BJ (cell line): ENCODE results near the gene PHF20. TPM values are rescaled to one million over a fixed set of nuclear protein-coding genes. Genes with fewer than 3 reads are reported as not detected.

ENCODE experiments used
- CTCF ChIA-PET: fragments of 350-600 bp; formaldehyde crosslinking; extraction: SDS; loops from one replicate; lab custom pipeline; 2021; ENCODE audit warnings: antibody characterized with exemption, inconsistent platforms; lab: Yijun Ruan, JAX
- POLR2A ChIA-PET: fragments of 300-600 bp; sonication (Branson Sonifier 250); formaldehyde crosslinking; extraction: SDS; loops from one replicate; lab custom pipeline; 2021; ENCODE audit warnings: antibody characterized with exemption; lab: Charles Lee
- DNase-seq: peaks from one replicate; pipeline ENCODE4 v3.0.0-alpha.2; 2011; ENCODE audit warnings: low read depth
- H3K27me3 ChIP-seq: 2 replicates; pipeline ENCODE4 v1.6.0; 2011; ENCODE audit warnings: low read length; ENCODE audit not compliant: control insufficient read depth, insufficient read depth
- H3K36me3 ChIP-seq: 2 replicates; pipeline ENCODE4 v1.5.1; 2011; ENCODE audit warnings: low read length; ENCODE audit not compliant: control insufficient read depth, insufficient read depth
- H3K4me3 ChIP-seq: 2 replicates; pipeline ENCODE4 v1.5.1; 2011; ENCODE audit warnings: low read depth, mild to moderate bottlenecking, control low read depth, low read length
- CTCF ChIP-seq: IDR thresholded peaks from 2 replicates; pipeline ENCODE4 v1.5.1; 2011; ENCODE audit warnings: low read depth, mild to moderate bottlenecking, control low read depth, inconsistent platforms, low read length, moderate library complexity; ENCODE audit not compliant: insufficient read depth
- polyA plus RNA-seq: library from polyadenylated mRNA; depleted of rRNA; stranded (reverse); fragments of >200 nt; gene quantifications from 2 replicates; pipeline ENCODE4 v1.2.3, GENCODE V29; 2011

PHF20 gene
- polyA plus RNA-seq, 1 experiment = 24.9 TPM

- no peak for DNase-seq
- ChIA-PET POLR2A (interaction anchor here (0.5 to 1.2 kb wide), 2 partner anchors 9 to 51 kb away, joined by 4 to 8 read pairs; no protein-coding TSS in a partner anchor), CTCF (no interaction called here)
- Histone ChIP-seq H3K36me3 (no peaks in the 10 kb centered on the region), H3K4me3 (no peak overlapping the region), H3K27me3 (no peaks in the 10 kb centered on the region)
- TF ChIP-seq CTCF = no peak
These were observed 19.3 kb downstream of the PHF20 start for GRCh38 chr20:35791097-35791496.

- POLR2A ChIA-PET = interaction anchor here (0.5 to 1.2 kb wide), 2 partner anchors 10 to 52 kb away, joined by 4 to 8 read pairs; no protein-coding TSS in a partner anchor
- no peaks in the 10 kb centered on the region for H3K36me3 ChIP-seq
- no peak overlapping the region for H3K4me3 ChIP-seq
- no peak for TF ChIP-seq CTCF
- CTCF ChIA-PET = no interaction called here
- DNase-seq = peak; percentile 96
- no peaks in the 10 kb centered on the region for H3K27me3 ChIP-seq
These were observed 20.0 kb downstream of the PHF20 start for GRCh38 chr20:35791821-35792220.

GRCh38 chr20:35792740-35793139 is 20.9 kb downstream of the PHF20 start:
- Histone ChIP-seq H3K36me3 (no peaks in the 10 kb centered on the region), H3K27me3 (no peaks in the 10 kb centered on the region), H3K4me3 (no peak overlapping the region)
- ChIA-PET CTCF (interaction anchor here (0.7 kb wide), 1 partner anchor 93 kb away, joined by 3 read pairs; no protein-coding TSS in a partner anchor), POLR2A (no interaction called here)
- TF ChIP-seq CTCF = no peak
- DNase-seq = no peak

- no peak for DNase-seq
- ChIA-PET CTCF (no interaction called here), POLR2A (interaction anchor here (0.5 kb wide), 1 partner anchor 17 kb away, joined by 5 read pairs; no protein-coding TSS in a partner anchor)
- TF ChIP-seq CTCF = no peak
- H3K27me3 ChIP-seq = no peaks in the 10 kb centered on the region
- H3K4me3 ChIP-seq = no peak overlapping the region
- H3K36me3 ChIP-seq = no peaks in the 10 kb centered on the region; the same call in 1 of the 2 replicates
These were observed 24.8 kb downstream of the PHF20 start for GRCh38 chr20:35796571-35796970.

GRCh38 chr20:35801865-35802264 is 30.1 kb downstream of the PHF20 start:
- no peak overlapping the region for H3K4me3 ChIP-seq
- CTCF ChIA-PET = interaction anchor here (0.6 kb wide), 1 partner anchor 60 kb away, joined by 3 read pairs; the partner anchor contains the start of gene RBM39
- TF ChIP-seq CTCF = no peak
- no peaks in the 10 kb centered on the region for H3K27me3 ChIP-seq
- peaks cover 4% of the 10 kb centered on the region; the same call in 1 of the 2 replicates for H3K36me3 ChIP-seq
- DNase-seq = no peak
- POLR2A ChIA-PET = no interaction called here
